Endodermal cell (in vitro differentiated cells): ENCODE data around the gene DDAH1. TPM values are rescaled to one million over a fixed set of nuclear protein-coding genes. Genes with fewer than 3 reads are reported as not detected.

Source experiments
- DNase-seq: peaks from one replicate; pipeline ENCODE4 v3.0.0-alpha.2; 2017
- H3K27ac ChIP-seq: 2 replicates; pipeline ENCODE4 v1.5.1; 2013; ENCODE audit warnings: mild to moderate bottlenecking, low read depth, low read length, moderate library complexity
- H3K27me3 ChIP-seq: 2 replicates; pipeline ENCODE4 v1.6.1; 2013; ENCODE audit warnings: mild to moderate bottlenecking, low read length, moderate library complexity; ENCODE audit not compliant: insufficient read depth, control insufficient read depth, poor library complexity, severe bottlenecking
- H3K36me3 ChIP-seq: 2 replicates; pipeline ENCODE4 v1.7.0; 2013; ENCODE audit warnings: mild to moderate bottlenecking, low read length, moderate library complexity; ENCODE audit not compliant: control insufficient read depth, insufficient read depth
- H3K4me1 ChIP-seq: one replicate; pipeline ENCODE4 v1.7.0; 2013; ENCODE audit warnings: low read length; ENCODE audit not compliant: control insufficient read depth, insufficient read depth
- H3K4me3 ChIP-seq: 2 replicates; pipeline ENCODE4 v1.5.1; 2013; ENCODE audit warnings: mild to moderate bottlenecking, low read length, moderate library complexity
- H3K9ac ChIP-seq: 2 replicates; pipeline ENCODE4 v1.6.1; 2013; ENCODE audit warnings: mild to moderate bottlenecking, low read length, moderate library complexity; ENCODE audit not compliant: poor library complexity, severe bottlenecking; ENCODE audit errors: extremely low read depth
- H3K9me3 ChIP-seq: 2 replicates; pipeline ENCODE4 v1.6.1; 2013; ENCODE audit warnings: mild to moderate bottlenecking, low read length, moderate library complexity; ENCODE audit not compliant: control insufficient read depth
- H3K27ac Mint-ChIP-seq: 2 replicates; pipeline ENCODE4 v1.8.0; 2020; ENCODE audit warnings: mixed read lengths
- H3K27me3 Mint-ChIP-seq: 2 replicates; pipeline ENCODE4 v1.8.0; 2021; ENCODE audit warnings: mild to moderate bottlenecking, mixed read lengths; ENCODE audit not compliant: insufficient read depth
- H3K36me3 Mint-ChIP-seq: 2 replicates; pipeline ENCODE4 v1.8.0; 2020; ENCODE audit warnings: low read depth, mixed read lengths
- H3K4me1 Mint-ChIP-seq: 2 replicates; pipeline ENCODE4 v1.8.0; 2020; ENCODE audit warnings: mixed read lengths
- H3K4me3 Mint-ChIP-seq: 2 replicates; pipeline ENCODE4 v1.8.0; 2020; ENCODE audit warnings: mild to moderate bottlenecking, moderate library complexity, mixed read lengths
- H3K9me3 Mint-ChIP-seq: 2 replicates; pipeline ENCODE4 v1.8.0; 2020; ENCODE audit warnings: mild to moderate bottlenecking, mixed read lengths
- CTCF ChIP-seq: fragments of 200-600 bp; sonication (generic); conservative IDR thresholded peaks from 2 replicates; pipeline ENCODE4 v1.5.0; 2021; ENCODE audit warnings: antibody characterized with exemption, mild to moderate bottlenecking
- WGBS, 2 experiments: methylation state at CpG; one replicate each; pipeline versions ENCODE4 v1.1.5 to v1.1.7; 2013; ENCODE audit warnings: missing lambda C conversion rate in 2 of 2, mixed read lengths in 1 of 2; ENCODE audit not compliant: insufficient coverage in 1 of 2, insufficient read length in 1 of 2; 5-methylcytosine and 5-hydroxymethylcytosine counted together
- total RNA-seq, 2 donors: library from RNA; stranded (reverse); fragmentation: NEBNext Ultra II Directional in 1 of 2; extraction: Animal tissue kit (Norgen Biotek cat#: 25700) in 1 of 2; gene quantifications; 2 replicates in 1 of 2; 3 replicates in 1 of 2; pipeline ENCODE4 v1.2.1, GENCODE V29; 2021

DDAH1 gene
- total RNA-seq, 2 donors from 2014 or later, result 16.3 to 22.8 TPM

GRCh38 chr1:85374160-85374559, 90.8 kb downstream of the DDAH1 start:
- no peak overlapping the region for H3K27ac ChIP-seq
- Mint-ChIP-seq H3K36me3 (no peaks in the 10 kb centered on the region), H3K27ac (no peak overlapping the region), H3K4me3 (no peak overlapping the region), H3K4me1 (peaks cover 6% of the 10 kb centered on the region), H3K27me3 (no peaks in the 10 kb centered on the region), H3K9me3 (no peaks in the 10 kb centered on the region)
- H3K9me3 ChIP-seq, result no peaks in the 10 kb centered on the region
- H3K9ac ChIP-seq, result no peak overlapping the region
- TF ChIP-seq CTCF, result no peak
- no peaks in the 10 kb centered on the region for H3K36me3 ChIP-seq
- no peaks in the 10 kb centered on the region for H3K4me1 ChIP-seq
- H3K4me3 ChIP-seq, result no peak overlapping the region
- DNase-seq, result no peak
- H3K27me3 ChIP-seq, result no peaks in the 10 kb centered on the region

GRCh38 chr1:85373378-85373708, 91.6 kb downstream of the DDAH1 start:
- H3K36me3 Mint-ChIP-seq, result no peaks in the 10 kb centered on the region
- 86 to 92% methylated on average over 1 to 2 of the region's 3 CpGs for WGBS, 2 experiments
- no peaks in the 10 kb centered on the region for H3K27me3 ChIP-seq
- no peak overlapping the region for H3K27ac Mint-ChIP-seq
- no peaks in the 10 kb centered on the region for H3K9me3 Mint-ChIP-seq
- peaks cover 6% of the 10 kb centered on the region for H3K4me1 Mint-ChIP-seq
- H3K27ac ChIP-seq, result no peak overlapping the region
- H3K4me1 ChIP-seq, result no peaks in the 10 kb centered on the region
- no peaks in the 10 kb centered on the region for H3K36me3 ChIP-seq
- no peak overlapping the region for H3K9ac ChIP-seq
- no peak overlapping the region for H3K4me3 Mint-ChIP-seq
- TF ChIP-seq CTCF, result no peak
- H3K27me3 Mint-ChIP-seq, result no peaks in the 10 kb centered on the region
- no peak overlapping the region for H3K4me3 ChIP-seq
- no peaks in the 10 kb centered on the region for H3K9me3 ChIP-seq
- no peak for DNase-seq

GRCh38 chr1:85372683-85373377, 92.1 kb downstream of the DDAH1 start:
- Histone ChIP-seq H3K9ac (no peak overlapping the region), H3K27me3 (no peaks in the 10 kb centered on the region), H3K36me3 (no peaks in the 10 kb centered on the region), H3K4me1 (no peaks in the 10 kb centered on the region), H3K27ac (no peak overlapping the region), H3K9me3 (no peaks in the 10 kb centered on the region), H3K4me3 (no peak overlapping the region)
- Mint-ChIP-seq H3K36me3 (no peaks in the 10 kb centered on the region), H3K27ac (no peak overlapping the region), H3K9me3 (no peaks in the 10 kb centered on the region), H3K4me1 (peaks cover 6% of the 10 kb centered on the region), H3K27me3 (no peaks in the 10 kb centered on the region), H3K4me3 (no peak overlapping the region)
- no peak for DNase-seq
- TF ChIP-seq CTCF, result no peak
- WGBS, 2 experiments, result 75 to 100% methylated on average over 2 to 4 of the region's 5 CpGs
